ENCODE results near the gene FOXE3.
A peak's percentile ranks its signal among the peaks of the same experiment; 100 is the strongest.

Gene FOXE3

DNA sequence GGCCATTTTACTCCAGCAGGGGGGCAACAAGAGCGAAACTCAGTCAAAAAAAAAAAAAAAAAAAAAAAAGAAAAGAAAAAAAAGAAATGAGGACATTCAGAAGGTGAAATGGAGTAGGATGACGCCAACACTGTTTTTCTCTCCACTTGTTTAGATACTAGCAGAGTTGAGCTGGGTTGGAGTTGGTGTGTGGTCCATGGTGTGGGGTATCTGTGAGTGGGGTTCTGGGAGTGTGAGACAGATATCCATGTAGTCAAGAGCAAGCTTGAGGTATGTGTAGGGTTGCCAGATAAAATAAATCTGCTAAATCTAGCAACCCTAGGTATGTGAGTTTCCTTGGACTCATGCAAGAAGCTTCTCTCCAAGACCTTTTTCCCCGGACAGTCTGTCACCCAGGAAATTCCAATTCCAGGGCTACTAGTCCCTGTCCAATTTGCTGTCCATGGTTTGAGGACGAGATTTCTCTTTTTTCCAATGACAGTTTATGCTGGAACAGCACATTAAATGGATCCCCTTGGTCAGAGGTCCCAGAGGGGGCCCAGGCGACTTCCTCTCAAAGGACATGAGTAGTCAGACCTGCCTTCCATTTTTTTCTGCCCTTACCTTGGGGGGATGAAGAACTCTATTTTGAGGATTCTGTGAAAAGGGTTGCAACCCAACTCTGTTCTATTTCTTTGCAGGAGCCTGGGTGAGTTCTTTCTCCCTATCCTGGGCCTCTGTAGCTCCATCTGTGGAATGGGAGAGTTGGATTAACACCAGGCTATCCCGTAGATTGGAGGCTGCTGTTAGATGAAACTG lies 19.6 kb downstream of the FOXE3 start:
- Histone ChIP-seq H3K9me3 (ENCODE audit: insufficient read depth, low read length) (peaks cover 30% of the 10 kb centered on the region), H3K27me3 (ENCODE audit: insufficient read depth, insufficient read length) (peaks cover 75% of the 10 kb centered on the region), H3K9ac (ENCODE audit: insufficient read length, low read depth) (no peak overlapping the region), H3K4me1 (ENCODE audit: insufficient read depth, insufficient read length) (peaks cover 18% of the 10 kb centered on the region), H3K4me3 (ENCODE audit: insufficient read length, low read depth) (peak overlapping the region; percentile 77), H3K36me3 (ENCODE audit: insufficient read depth, insufficient read length, low read length) (no peaks in the 10 kb centered on the region)
- TF ChIP-seq SUZ12 (IDR thresholded peaks at IDR 0.05; ENCODE audit: extremely low read depth, insufficient read depth, insufficient read length), result no peak
- TF ChIP-seq YY1 (IDR thresholded peaks at IDR 0.05; ENCODE audit: insufficient read depth, insufficient read length), result no peak
- no peak for TF ChIP-seq ZNF274 (IDR thresholded peaks at IDR 0.05; ENCODE audit: low read depth, low read length)
- no peak for DNase-seq (ENCODE audit: low read depth, low spot score)

DNA sequence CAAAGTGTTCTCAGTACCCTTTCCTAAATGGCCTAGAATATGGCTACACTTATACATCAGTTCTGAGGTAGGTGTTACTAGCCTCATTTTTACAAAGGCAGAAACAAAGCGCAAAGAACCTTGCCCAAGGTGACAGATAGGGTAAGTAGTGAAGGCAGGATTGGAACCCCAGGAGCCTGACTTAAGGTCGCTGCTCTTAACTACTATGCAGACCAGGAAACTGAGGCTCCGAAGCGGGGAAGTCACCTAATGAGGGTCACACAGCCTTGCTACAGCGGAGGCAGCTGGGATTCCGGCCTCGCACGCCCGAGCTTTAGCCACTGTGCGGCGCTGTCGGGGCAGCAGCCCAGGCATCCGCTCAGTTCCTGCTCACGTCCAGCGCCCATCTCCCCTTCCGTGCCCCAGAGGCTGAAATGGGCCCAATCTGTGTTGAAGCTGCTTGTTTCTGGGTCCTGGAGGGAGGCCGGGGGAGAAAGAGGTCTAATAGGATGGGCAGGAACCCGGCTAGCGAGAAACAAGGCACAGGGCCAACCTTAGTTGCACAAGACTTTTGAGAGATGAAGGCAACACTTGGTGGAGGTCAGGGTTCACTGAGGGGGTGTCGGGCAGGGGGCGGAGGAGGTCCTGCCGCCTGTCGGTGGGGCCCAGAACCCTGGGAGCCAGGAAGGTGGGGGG lies 20.4 kb downstream of the FOXE3 start:
- peaks cover 30% of the 10 kb centered on the region for H3K9me3 ChIP-seq (ENCODE audit: insufficient read depth, low read length)
- peaks cover 18% of the 10 kb centered on the region for H3K4me1 ChIP-seq (ENCODE audit: insufficient read depth, insufficient read length)
- no peak for TF ChIP-seq ZNF274 (IDR thresholded peaks at IDR 0.05; ENCODE audit: low read depth, low read length)
- TF ChIP-seq SUZ12 (IDR thresholded peaks at IDR 0.05; ENCODE audit: extremely low read depth, insufficient read depth, insufficient read length), result no peak
- TF ChIP-seq YY1 (IDR thresholded peaks at IDR 0.05; ENCODE audit: insufficient read depth, insufficient read length), result no peak
- no peaks in the 10 kb centered on the region for H3K36me3 ChIP-seq (ENCODE audit: insufficient read depth, insufficient read length, low read length)
- H3K27me3 ChIP-seq (ENCODE audit: insufficient read depth, insufficient read length), result peaks cover 83% of the 10 kb centered on the region
- peak overlapping the region; percentile 77 for H3K4me3 ChIP-seq (ENCODE audit: insufficient read length, low read depth)
- DNase-seq (ENCODE audit: low read depth, low spot score), result no peak
- H3K9ac ChIP-seq (ENCODE audit: insufficient read length, low read depth), result peak overlapping the region; percentile 91

DNA sequence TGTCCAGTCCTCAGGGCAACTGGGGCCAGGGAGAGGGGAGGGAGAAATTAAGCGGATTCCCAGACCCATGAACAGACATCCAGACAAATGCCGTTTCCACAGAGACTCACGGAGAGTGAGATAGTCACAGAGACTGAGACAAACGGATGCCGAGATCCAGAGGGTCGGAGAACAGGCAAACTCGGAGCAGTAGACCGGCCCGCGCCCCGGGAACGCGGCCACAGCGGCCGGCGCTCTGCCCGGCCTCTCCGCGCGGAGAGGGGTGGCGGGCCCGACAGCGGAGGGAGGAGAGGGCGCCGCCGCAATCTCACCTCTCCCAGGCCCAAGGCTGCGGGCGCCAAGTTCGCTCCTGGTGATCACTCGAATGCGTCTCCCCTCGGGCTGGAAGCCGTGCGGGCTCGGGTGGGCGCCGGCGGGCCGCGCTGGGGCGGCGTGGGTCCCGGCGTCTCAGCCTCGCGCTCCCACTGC lies 20.9 kb downstream of the FOXE3 start:
- Histone ChIP-seq H3K27me3 (ENCODE audit: insufficient read depth, insufficient read length) (peaks cover 88% of the 10 kb centered on the region), H3K4me3 (ENCODE audit: insufficient read length, low read depth) (peak overlapping the region; percentile 77), H3K9me3 (ENCODE audit: insufficient read depth, low read length) (peaks cover 30% of the 10 kb centered on the region), H3K4me1 (ENCODE audit: insufficient read depth, insufficient read length) (peaks cover 13% of the 10 kb centered on the region), H3K36me3 (ENCODE audit: insufficient read depth, insufficient read length, low read length) (no peaks in the 10 kb centered on the region), H3K9ac (ENCODE audit: insufficient read length, low read depth) (peak overlapping the region; percentile 91)
- no peak for TF ChIP-seq SUZ12 (IDR thresholded peaks at IDR 0.05; ENCODE audit: extremely low read depth, insufficient read depth, insufficient read length)
- no peak for TF ChIP-seq ZNF274 (IDR thresholded peaks at IDR 0.05; ENCODE audit: low read depth, low read length)
- TF ChIP-seq YY1 (IDR thresholded peaks at IDR 0.05; ENCODE audit: insufficient read depth, insufficient read length), result no peak
- DNase-seq (ENCODE audit: low read depth, low spot score), result no peak

DNA sequence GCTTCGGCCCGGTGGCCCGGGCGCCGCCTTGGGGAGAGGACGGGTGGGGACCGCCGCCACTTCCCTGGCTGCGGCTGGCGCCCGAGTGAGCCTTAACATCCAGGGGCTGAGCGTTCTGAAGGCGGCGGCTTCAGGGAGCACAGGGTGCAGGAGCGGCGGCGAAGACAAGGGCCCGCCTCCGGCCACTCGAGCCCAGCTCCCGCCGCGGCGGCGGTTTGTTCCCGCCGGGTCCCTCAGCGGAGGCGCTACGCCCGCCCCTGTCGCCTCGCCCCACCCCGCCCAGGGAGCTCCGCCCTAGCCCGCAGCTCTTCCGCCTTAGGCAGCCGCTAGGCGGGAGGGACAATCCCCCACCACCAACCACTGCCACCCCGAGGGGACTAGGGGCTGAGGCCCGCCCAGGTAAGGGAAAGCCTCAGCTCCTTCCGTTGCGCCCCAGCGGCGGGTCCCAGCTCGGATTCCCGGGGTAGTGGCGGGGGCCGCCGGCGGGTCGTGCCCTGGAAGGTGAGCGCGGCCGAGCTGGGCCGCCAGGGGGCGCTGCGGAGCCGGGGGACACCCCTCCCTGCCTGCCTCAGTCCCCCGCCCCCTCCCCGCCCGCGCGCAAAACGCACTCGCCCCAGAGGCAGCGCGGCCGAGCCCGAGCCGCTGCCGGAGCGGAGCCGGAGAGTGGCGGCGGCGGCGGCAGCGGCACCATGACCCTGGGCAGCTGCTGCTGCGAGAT lies 21.5 kb downstream of the FOXE3 start, which contains the start of gene FOXD2:
Gene FOXD2, plus strand, starts transcription at position 598 of the 718 bp plus-strand sequence. Its CDS starts 92 bp downstream, at position 690.
- Histone ChIP-seq H3K4me1 (ENCODE audit: insufficient read depth, insufficient read length) (peaks cover 13% of the 10 kb centered on the region), H3K9ac (ENCODE audit: insufficient read length, low read depth) (peak within 1 kb of the TSS; percentile 91), H3K36me3 (ENCODE audit: insufficient read depth, insufficient read length, low read length) (no peaks in the 10 kb centered on the region), H3K27me3 (ENCODE audit: insufficient read depth, insufficient read length) (peaks cover 91% of the 10 kb centered on the region), H3K9me3 (ENCODE audit: insufficient read depth, low read length) (peaks cover 28% of the 10 kb centered on the region), H3K4me3 (ENCODE audit: insufficient read length, low read depth) (peak within 1 kb of the TSS; percentile 77)
- DNase-seq (ENCODE audit: low read depth, low spot score), result peak; percentile 84
- TF ChIP-seq SUZ12 (IDR thresholded peaks at IDR 0.05; ENCODE audit: extremely low read depth, insufficient read depth, insufficient read length), result no peak
- no peak for TF ChIP-seq ZNF274 (IDR thresholded peaks at IDR 0.05; ENCODE audit: low read depth, low read length)
- TF ChIP-seq YY1 (IDR thresholded peaks at IDR 0.05; ENCODE audit: insufficient read depth, insufficient read length), result no peak

DNA sequence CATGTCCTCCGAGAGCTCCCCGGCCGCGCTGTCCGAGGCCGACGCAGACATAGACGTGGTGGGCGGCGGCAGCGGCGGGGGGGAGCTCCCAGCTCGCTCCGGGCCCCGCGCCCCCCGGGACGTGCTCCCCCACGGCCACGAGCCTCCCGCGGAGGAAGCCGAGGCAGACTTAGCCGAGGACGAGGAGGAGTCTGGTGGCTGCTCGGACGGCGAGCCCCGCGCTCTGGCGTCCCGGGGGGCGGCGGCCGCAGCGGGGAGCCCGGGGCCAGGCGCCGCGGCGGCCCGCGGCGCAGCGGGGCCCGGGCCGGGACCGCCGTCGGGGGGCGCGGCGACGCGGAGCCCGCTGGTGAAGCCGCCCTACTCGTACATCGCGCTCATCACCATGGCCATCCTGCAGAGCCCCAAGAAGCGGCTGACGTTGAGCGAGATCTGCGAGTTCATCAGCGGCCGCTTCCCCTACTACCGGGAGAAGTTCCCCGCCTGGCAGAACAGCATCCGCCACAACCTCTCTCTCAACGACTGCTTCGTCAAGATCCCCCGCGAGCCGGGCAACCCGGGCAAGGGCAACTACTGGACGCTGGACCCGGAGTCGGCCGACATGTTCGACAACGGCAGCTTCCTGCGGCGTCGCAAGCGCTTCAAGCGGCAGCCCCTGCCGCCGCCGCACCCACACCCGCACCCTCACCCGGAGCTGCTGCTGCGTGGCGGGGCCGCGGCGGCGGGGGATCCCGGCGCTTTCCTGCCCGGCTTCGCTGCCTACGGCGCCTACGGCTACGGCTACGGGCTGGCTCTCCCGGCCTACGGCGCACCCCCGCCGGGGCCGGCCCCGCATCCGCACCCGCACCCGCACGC lies 22.3 kb downstream of the FOXE3 start:
- Histone ChIP-seq H3K27me3 (ENCODE audit: insufficient read depth, insufficient read length) (peaks cover 91% of the 10 kb centered on the region), H3K9ac (ENCODE audit: insufficient read length, low read depth) (peak overlapping the region; percentile 70)

DNA sequence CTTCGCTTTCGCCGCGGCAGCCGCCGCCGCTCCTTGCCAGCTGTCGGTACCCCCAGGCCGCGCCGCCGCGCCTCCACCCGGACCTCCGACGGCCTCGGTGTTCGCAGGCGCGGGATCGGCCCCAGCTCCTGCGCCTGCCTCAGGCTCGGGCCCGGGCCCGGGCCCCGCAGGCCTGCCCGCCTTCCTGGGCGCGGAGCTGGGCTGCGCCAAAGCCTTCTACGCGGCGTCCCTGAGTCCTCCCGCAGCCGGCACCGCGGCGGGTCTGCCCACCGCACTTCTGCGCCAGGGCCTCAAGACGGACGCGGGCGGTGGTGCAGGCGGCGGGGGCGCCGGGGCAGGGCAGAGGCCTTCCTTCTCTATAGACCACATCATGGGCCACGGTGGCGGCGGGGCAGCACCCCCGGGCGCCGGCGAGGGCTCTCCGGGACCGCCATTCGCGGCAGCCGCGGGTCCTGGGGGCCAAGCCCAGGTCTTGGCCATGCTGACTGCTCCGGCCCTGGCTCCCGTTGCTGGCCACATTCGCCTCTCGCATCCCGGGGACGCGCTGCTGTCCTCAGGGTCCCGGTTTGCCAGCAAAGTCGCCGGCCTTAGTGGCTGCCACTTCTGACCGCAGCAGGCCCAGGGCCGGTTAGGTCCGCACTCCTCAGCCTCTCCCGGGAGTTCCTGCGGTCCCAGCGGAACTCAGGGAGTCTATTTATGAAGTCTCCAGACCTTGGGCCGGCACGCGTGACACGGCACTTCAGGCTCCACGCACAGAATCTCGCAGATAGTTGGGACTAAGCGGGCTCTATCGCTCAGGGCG lies 23.1 kb downstream of the FOXE3 start:
- Histone ChIP-seq H3K4me1 (ENCODE audit: insufficient read depth, insufficient read length) (peaks cover 10% of the 10 kb centered on the region), H3K9me3 (ENCODE audit: insufficient read depth, low read length) (peaks cover 21% of the 10 kb centered on the region), H3K36me3 (ENCODE audit: insufficient read depth, insufficient read length, low read length) (no peaks in the 10 kb centered on the region), H3K4me3 (ENCODE audit: insufficient read length, low read depth) (peak overlapping the region; percentile 77), H3K9ac (ENCODE audit: insufficient read length, low read depth) (peak overlapping the region; percentile 75), H3K27me3 (ENCODE audit: insufficient read depth, insufficient read length) (peaks cover 91% of the 10 kb centered on the region)
- DNase-seq (ENCODE audit: low read depth, low spot score), result no peak
- no peak for TF ChIP-seq ZNF274 (IDR thresholded peaks at IDR 0.05; ENCODE audit: low read depth, low read length)
- no peak for TF ChIP-seq SUZ12 (IDR thresholded peaks at IDR 0.05; ENCODE audit: extremely low read depth, insufficient read depth, insufficient read length)
- TF ChIP-seq YY1 (IDR thresholded peaks at IDR 0.05; ENCODE audit: insufficient read depth, insufficient read length), result no peak

More for the DNA sequence above, 22.3 kb downstream of the FOXE3 start:
- peaks cover 11% of the 10 kb centered on the region for H3K4me1 ChIP-seq (ENCODE audit: insufficient read depth, insufficient read length)
- H3K9me3 ChIP-seq (ENCODE audit: insufficient read depth, low read length), result peaks cover 21% of the 10 kb centered on the region
- DNase-seq (ENCODE audit: low read depth, low spot score), result no peak
- H3K4me3 ChIP-seq (ENCODE audit: insufficient read length, low read depth), result peak overlapping the region; percentile 77
- H3K36me3 ChIP-seq (ENCODE audit: insufficient read depth, insufficient read length, low read length), result no peaks in the 10 kb centered on the region
- TF ChIP-seq YY1 (IDR thresholded peaks at IDR 0.05; ENCODE audit: insufficient read depth, insufficient read length) (no peak), SUZ12 (IDR thresholded peaks at IDR 0.05; ENCODE audit: extremely low read depth, insufficient read depth, insufficient read length) (peak; percentile 73)
